Germinal center (tissue), 1 donor: Measurements from ENCODE around the gene FAM151A.

Experiments
- DNase-seq: peaks from one replicate; pipeline ENCODE4 v3.0.0; 2012; ENCODE audit warnings: mixed read lengths, low spot score

The FAM151A gene

DNA sequence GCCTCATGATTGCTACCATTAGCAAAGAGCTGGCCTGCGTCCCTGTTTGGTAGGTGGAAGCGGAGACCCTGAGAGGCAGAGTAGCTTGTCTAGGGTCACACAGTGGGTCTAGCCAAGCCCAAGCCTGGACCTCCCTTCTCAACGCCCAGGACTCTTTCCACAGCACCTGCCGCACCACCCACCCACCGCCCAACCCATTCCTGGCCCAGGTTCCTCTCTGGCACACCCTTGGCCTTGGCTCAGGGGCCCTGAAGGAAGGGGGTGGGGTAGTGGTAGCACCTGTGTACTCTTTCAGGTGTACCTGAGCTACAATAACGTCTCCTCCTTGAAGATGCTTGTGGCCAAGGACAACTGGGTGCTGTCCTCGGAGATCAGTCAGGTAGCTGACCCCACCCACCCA, 19.3 kb downstream of the FAM151A start:
- DNase-seq: no peak

DNA sequence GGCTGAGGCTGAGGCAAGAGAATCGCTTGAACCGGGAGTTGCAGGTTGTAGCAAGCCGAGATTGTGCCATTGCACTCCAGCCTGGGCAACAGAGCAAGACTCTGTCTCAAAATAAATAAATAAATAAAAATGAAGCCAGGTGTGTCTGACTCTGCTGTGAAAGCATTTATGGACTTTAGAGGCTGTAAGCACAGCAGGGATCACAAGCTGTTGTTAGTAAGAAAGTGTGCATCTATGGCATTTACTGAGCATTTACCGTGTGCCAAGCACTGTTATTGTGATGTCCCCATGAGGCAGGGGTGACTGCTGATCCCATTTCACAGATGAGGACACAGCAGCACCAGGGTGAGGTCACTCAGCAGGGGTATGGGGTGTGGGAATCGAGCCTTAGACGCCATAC, 20.1 kb downstream of the FAM151A start:
- no peak for DNase-seq

DNA sequence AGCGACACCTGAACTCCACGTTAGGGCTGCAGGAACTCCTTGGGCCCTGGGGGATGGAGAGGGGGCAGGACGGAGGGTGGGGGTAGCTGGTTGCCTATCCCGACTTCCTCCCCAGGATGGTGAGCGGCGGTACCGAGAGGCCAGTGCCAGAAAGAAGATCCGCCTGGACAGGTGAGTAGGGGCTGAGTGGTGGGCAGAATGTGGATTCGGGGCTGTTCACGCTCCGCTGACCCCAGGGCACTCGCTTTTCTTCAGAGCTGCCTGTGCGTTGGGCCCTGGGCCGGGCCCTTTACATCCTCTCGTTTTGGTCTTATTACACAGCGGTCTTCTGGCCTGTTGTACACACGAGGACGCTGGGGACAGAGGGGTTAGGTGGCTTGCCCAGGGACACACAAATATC, 20.8 kb downstream of the FAM151A start:
- DNase-seq: no peak

DNA sequence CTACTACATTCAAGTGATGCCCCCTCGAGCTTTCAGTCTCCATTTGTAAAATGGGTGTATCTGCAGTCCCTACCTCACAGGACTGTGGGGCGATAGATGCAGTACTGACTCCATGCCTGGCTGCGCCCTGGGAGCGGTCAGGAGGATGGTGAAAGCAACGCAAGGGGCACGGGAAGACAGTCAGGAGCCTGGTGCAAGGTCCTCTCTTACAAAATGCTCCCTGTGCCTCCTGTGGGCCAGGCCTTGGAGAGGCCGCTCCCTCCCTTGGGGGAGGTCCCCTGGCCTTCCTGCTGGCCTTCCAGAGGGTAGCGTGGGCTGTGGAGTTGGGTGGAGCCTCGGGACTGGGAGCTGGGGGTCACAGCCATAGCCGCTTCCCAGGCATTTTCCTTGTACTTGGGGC, 21.6 kb downstream of the FAM151A start:
- no peak for DNase-seq

DNA sequence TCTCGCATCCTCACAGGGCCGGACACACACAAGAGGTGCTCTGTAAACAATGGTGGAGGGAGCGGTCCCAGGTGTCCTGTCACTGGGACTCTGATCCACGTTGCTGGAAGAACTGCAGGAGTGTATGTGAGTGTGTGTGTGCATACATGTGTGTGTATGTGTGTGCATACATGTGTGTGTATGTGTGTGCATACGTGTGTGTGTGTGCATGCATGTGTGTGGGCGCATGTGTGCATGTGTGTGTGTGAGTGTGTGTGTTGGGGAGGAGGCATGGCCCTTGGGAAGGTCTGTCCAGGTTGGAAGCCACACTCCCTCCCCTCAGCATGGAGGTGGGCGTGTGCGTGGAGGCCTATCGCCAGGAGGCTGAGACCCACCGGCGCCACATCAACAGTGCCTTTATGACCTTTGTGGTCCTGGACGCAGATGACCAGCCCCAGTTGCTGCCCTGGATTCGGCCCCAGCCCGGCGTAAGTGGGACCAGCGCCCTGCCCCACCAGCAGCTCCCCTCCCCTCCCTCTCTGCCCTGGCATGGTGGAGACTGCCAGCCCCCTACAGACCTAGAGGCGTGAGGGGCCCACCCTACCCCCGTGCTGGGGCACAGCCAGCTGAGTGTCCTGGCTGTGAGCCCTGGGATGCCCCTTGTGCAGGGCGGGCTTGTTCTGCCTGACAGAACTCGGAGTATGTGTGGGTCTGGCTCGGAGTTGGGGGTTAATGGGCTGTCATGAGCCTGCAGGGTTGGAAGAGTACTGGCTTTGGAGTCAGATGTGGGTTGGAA, 22.2 kb downstream of the FAM151A start:
- DNase-seq: no peak

DNA sequence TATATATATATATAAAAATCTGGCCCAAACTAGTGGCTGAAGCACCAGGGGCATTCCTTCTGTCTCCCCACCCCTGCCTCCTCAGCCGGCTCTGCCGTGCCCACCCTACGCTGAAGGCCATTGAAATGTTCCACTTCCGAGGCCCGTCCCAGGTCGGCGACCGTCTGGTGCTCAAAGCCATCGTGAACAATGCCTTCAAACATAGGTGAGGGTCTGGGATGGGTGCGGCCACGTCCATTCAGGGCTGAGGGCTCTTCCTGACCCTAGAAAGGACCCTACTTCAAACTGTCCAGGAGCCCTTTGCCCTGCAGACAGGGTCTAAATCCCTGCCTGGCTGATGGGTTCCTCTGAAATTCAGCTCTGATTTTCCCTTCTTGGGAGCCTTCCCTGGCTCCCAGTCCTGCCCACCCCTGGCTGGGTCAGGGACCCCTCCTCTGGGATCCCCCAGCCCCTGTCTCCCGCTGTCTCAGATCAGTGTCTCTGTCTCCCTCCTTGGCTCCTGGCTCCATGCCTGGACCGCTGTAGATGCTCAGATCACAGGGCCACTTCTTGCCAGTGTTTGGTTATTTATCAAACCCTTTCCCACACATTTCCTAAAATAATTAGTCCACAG, 24.0 kb downstream of the FAM151A start:
- no peak for DNase-seq

DNA sequence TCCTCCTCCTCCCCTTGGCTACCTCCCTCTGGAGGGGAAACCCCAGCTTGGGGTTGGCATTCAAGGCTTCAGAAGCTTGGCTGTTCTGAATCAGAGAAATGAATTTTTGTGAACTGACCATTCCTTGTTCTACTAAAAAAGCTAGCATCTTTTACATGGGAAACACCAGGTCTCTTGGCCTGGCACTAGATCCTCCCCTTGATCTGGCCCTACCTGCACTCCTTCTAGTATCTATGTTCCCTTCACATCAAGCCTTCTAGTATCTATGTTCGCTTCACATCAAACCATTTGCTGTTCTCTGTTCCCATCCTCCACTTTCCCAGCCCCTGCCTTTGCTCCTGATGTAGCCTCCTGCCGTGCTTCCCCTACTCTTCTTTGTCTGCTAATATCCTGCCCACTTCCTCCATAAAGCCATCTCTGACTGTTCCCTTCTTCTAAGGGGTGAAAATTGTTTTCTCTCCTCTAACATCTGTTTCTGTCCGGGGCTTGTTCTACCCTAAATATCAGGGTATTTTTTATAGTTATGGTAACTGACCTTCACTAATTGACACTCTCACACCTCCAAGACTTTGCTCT, 25.8 kb downstream of the FAM151A start:
- no peak for DNase-seq

DNA sequence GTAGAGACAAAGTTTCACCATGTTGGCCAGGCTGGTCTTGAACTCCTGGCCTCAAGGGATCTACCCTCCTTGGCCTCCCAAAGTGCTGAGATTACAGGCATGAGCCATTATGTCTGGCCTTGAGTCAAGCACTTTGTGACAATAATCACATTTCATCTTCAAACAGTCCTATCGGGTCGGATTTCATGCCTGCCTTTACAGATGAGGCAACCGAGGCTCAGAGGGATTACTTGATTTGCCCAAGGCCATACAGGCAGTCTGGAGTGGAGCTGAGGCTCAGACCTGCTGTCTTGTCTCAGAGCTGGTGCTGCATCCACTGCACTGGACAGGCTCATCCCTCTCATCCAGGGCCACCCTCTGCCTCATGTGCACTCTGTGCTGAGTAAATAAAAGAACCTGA, 26.6 kb downstream of the FAM151A start:
- no peak for DNase-seq

DNA sequence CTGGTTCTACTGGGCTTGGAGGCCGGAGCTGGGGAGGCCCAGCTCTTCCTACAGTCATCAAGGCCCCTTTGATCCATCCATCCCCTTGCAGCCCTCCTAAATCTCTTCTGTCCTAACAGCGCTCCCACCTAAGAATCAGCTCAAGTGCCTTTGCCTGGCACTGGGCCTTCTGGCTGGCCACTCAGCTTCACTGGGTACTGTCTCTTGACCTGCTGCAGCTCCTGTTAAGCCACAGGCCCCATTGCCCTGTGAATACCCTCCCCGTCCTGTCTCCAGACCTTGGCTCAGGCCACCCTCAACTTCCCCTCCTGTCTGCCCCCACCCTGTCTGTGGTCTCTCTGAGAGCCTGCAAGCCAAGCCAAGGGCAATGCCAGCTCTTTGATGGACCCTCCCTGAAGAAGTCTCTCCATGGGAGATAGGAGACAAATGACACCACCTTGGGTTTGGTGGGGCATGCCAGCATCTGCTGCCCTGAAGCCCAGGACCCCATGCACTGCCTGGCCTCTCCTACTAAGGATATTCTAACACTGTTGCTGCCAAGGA, 27.3 kb downstream of the FAM151A start:
- no peak for DNase-seq

DNA sequence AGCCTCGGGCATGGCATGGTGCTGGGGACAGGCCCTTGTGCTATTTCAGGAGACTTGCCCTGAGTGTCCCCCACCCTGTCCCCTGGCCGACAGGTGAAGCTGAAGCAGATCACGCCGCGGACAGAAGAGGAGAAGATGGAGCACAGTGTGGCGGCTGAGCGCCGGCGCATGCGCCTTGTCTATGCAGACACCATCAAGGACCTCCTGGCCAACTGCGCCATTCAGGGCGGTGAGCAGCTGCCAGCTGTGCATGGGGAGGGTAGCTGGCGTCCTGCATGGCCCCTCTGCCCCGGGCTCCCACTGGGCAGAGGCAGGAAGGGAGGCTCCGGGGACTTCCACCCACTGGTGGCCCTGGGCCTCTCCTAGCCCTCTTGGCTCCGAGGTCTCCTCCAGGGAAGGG, 28.9 kb downstream of the FAM151A start:
- no peak for DNase-seq

DNA sequence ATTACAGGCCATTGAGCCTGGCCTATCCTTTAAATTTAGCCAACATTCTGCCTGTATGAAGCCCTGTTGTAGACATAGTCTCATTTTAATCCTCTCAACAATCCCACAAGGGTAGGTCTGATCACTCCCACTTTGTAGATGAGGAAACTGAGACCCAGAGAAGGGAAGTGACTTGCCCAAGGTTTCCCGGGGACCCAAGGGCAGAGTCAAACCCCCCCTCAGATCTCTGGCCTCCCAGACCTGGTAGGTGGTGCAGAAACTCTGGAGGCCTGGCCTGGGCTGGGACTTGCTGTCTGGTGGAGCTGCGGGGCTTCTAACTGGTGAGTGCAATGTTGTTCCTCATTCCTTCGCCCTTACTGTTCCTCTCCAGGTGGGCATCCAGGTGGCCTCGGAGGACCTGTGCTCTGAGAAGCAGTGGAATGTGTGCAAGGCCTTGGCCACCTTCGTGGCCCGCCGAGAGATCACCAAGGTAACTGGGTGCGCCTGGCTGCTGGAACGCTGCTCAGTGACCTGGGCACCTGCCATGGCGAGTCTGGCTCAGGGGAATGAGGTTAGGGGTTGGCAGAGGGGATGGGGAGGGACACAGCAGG, 29.7 kb downstream of the FAM151A start:
- no peak for DNase-seq

DNA sequence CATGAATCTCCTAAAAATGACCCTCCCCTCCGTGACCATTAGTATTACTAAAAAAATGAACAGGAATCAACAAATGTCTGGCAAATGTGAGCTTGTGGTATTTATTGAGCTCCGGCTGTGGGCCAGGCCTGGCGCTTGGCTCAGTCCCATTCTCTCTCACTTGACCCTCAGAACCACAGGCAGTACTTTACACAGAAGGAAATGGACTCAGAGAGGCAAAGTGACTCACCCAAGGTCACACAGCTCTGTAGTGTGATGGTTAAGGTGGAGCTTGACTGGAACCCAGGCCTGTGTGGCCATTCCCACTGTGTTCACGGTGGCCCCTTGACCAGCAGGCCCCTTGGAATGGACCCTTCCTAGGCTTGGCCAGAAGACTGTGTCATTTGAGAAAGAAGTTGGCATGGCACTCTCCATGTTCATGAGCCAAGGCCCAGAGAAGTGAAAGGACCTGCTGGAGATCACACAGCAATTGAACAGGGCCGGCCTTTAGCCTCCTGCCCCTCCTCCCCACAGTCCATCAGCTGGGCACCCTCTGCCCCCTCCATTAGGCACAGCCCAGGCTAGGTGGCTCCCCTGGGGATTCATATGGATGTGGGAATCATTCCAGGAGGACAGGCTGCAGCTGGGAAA, 32.1 kb downstream of the FAM151A start:
- DNase-seq: no peak

DNA sequence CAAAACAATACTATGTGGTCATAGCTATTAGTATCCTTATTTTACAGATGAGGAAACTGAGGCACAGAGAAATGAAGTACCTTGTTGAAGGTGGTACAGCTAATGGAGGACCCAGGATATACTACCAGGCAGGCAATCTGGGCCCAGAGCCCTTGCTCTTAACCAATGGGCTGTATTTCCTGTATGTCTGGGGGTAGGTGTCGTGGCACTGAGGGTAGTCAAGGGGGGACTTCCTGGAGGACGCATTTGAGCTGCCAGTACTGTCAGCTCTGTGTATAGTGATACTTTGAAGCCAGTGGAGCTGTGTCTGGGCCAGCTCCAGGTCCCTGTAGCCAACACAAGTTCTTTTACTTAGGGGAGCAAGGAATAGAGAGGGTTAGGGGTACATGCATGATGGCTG, 34.9 kb downstream of the FAM151A start:
- DNase-seq: no peak

DNA sequence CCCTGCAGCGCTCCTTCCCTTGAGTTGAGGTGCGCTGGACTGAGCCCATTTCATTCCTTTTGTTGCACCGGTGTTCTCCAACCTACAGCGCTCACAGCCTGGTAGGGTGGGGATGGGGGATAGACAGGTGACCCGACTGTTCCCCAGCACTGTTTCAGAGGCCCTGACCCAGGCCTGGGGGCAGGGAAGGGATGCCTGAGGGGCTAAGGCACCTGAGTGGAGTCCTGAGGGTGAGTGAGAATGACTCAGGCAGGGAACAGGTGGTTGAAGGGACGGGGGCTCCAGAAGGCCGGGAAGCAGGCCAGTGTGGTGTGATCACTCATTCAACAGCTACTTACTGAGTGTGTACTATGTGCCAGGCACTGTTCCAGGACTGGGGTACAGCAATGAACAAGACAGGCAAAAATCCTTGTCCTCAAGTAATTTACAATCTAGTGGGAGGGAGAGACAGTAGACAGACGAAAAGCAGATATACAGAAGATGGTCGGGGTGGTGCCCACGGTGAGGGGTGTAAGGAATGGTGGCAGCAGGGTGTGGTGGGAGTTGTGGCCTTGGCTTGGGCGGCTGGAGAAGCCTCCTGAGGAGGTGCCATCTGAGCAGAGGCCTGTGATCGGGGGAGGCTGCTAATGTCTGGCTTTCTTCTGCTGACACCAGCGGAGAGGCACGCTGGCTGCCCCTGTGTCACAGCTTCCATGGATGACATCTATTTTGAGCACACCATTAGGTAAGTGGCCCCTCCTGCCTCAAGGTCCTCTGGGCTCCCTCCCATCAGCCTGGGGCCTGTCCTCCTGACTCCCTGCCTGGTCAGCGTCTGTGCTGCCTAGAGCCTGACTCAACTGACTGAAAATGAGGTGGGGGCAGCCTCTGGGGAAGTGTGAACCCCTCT, 37.9 kb downstream of the FAM151A start:
- DNase-seq: no peak

DNA sequence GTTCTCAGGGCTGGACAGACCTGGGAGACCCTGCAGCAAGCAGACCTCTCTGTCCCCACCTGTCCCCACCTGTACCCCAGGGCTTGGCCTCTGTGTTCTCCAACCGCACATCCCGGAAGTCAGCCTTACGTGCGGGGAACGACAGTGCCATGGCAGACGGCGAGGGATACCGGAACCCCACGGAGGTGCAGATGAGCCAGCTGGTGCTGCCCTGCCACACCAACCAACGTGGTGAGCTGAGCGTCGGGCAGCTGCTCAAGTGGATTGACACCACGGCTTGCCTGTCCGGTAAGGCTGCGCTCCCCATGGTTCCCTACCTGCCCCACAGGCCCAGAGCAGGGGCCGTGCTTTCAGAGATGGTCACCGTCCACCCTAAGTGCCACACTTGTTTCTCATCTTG, 38.8 kb downstream of the FAM151A start:
- DNase-seq: no peak

DNA sequence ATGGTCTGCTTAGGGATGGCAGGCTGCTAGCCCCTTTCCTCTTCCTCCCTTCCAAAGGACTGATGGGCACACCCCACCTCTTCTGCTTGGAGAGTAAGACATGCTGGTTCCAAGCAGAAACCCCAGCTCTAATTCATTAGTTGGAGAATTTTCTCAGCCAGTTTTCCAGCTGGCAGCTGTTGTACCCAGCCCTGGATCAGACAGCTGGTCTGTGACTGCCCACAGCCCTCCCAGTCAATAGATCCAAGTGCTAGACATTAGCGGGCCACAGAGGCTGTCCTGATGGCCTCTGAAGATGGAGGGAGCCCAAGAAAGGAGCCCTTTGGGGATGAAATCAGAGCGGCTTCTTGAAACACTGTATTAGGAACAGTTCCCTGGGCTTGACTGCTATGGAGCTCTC, 39.5 kb downstream of the FAM151A start:
- DNase-seq: no peak

DNA sequence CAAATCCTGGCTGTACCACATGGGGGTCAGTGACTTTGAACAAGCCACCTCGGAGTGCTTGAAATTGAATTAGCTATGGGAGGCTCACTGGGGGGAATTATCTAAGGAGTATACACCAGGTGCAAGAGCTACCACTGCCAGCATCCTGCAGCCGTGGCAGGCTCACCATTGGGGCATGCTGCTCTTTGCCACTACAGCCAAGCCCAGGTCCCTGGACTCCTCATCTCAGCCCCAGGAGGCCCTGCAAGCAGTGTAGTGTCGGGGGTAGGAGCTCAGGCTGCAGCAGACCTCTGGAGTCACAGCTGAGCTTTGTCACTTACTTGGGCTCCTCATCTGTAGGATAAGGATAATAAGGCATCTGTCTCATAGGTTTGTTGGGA, 40.0 kb downstream of the FAM151A start:
- no peak for DNase-seq

DNA sequence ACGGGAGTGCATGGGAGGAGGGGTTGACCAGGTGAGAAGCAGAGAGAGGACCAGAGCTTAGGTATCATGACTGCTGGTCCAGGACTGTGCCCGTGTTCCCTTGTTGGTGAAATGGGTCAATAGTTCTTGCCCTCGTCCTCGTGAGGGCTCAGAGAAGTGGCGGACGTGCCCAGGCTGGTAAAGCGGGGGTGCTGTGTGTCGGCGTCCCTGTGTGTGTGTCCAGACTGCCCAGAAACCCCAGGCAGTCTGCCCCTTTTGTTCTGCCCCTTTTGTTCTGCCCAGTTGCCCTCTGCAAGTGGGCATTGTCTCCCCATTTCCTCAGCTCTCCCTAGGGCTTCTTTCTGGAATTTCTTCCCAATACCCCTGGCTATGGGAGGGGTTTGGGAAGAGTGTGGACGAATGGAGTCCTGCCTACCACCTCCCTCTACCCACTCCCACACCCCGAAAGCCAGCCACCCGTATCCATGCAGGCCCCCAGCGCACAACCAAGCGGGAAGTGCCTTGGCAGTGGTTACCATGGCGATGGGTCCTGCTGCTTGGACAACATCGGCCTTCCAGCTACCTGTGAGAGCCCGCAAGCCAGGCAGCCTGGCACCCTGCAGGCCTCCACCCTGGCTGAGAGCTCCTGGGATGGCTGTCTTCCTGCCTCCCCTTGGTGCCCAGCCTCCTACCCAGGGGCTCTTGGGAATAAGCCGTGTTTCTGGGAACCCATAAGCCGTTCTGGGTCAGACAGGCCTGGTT, 40.6 kb downstream of the FAM151A start:
- DNase-seq: no peak

DNA sequence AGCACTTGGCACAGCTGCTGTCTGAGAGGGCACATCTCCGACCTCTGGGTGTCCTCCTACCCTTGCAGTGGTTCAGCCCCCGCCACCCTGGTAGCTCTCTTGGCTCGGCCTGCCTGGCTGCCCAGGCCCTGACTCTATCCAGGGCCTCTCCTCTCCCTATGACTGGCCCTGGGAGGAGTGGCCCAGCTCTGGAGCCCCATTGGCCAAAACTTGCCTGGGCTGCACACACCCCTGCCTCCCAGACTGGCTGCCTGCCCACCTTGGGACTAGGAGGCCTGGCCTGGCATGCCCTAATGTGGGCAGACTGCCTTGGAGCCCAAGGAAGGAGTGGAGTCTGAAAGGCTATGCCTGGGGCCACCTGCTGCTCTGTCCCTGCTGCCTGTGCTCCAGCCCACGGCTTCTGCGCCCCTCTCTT, 41.7 kb downstream of the FAM151A start:
- DNase-seq: no peak

DNA sequence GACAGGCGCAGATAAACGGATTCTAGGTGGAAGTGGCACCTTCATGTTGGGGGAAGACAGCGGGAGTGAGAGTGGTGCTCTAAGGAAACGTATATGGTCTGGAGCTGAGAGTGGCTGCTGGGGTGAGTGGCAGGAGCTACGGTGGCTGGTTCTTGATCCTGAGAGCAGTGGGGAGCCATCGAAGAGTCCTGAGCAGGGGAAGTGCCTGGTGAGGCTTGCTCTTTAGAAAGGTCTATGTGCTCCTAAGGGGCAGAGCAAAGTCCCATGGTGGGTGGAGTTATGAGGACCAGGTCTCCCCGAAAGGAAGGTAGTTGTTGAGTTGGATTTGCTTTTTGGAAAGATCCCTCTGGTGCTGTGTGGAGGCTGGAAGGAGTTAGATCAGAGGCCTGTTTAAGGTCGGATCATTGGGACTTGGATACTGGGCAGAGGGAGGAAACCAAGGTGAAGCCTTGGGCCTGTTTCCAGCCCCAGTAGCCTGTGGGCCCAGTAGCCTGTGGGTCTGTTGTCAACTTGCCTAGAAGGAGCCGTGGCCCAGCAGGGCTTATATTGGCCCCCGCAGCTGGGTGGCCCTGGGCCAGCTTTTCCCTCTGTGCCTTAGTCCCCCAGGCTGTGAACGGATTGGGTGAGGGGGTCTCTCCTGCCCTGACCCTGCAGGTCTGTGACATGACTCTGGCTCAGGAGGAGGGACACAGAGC, 42.3 kb downstream of the FAM151A start:
- no peak for DNase-seq
